H1 (cell line): Measurements from ENCODE around the gene RUFY4. TPM values are rescaled to one million over a fixed set of nuclear protein-coding genes. Genes with fewer than 3 reads are reported as not detected.

Experiments
- CTCF ChIA-PET: fragments of 300-600 bp; sonication (Branson Sonifier 250); formaldehyde crosslinking; loops from one replicate; lab custom pipeline; 2021; ENCODE audit not compliant: partially characterized antibody; lab: Charles Lee
- POLR2A ChIA-PET: fragments of 300-600 bp; sonication (Branson Sonifier 250); formaldehyde crosslinking; loops from one replicate; lab custom pipeline; 2021; ENCODE audit warnings: inconsistent platforms; ENCODE audit not compliant: partially characterized antibody; lab: Charles Lee
- DNase-seq, 2 experiments: peaks; one replicate each; pipeline versions ENCODE4 v3.0.0 to v3.0.0-alpha.2; 2010 to 2022; ENCODE audit warnings: low spot score in 2 of 2, low read depth in 1 of 2, mixed read lengths in 1 of 2
- FAIRE-seq: peaks from 2 replicates; lab custom pipeline; 2011; peaks lifted over from hg19 to GRCh38; lab: Jason Lieb, UNC
- H2AFZ ChIP-seq: 2 replicates; pipeline ENCODE4 v1.8.1; 2012; ENCODE audit warnings: low read length, inconsistent platforms
- H2AK5ac ChIP-seq: 2 replicates; pipeline ENCODE4 v1.6.1; 2013; ENCODE audit warnings: low read depth, low read length
- H2BK120ac ChIP-seq: replicated peaks from 2 replicates; pipeline ENCODE3; 2013; ENCODE audit warnings: low read depth, low read length, inconsistent platforms
- H2BK12ac ChIP-seq: 2 replicates; pipeline ENCODE4 v1.6.1; 2013; ENCODE audit warnings: low read depth, low read length
- H2BK15ac ChIP-seq: 2 replicates; pipeline ENCODE4 v1.6.1; 2013; ENCODE audit warnings: low read length
- H2BK20ac ChIP-seq: 2 replicates; pipeline ENCODE4 v1.6.1; 2013; ENCODE audit warnings: low read length
- H2BK5ac ChIP-seq: 2 replicates; pipeline ENCODE4 v1.6.1; 2013; ENCODE audit warnings: low read depth, low read length
- H3K14ac ChIP-seq: 2 replicates; pipeline ENCODE4 v1.6.1; 2013; ENCODE audit warnings: inconsistent platforms; ENCODE audit not compliant: insufficient read length
- H3K18ac ChIP-seq: 2 replicates; pipeline ENCODE4 v1.6.1; 2013; ENCODE audit warnings: low read length; ENCODE audit errors: extremely low read depth
- H3K23ac ChIP-seq: 2 replicates; pipeline ENCODE4 v1.6.1; 2013; ENCODE audit warnings: inconsistent platforms; ENCODE audit not compliant: insufficient read length
- H3K23me2 ChIP-seq: 2 replicates; pipeline ENCODE4 v1.6.1; 2013; ENCODE audit warnings: low read depth, low read length
- H3K27ac ChIP-seq: 2 replicates; pipeline ENCODE4 v1.6.1; 2011; ENCODE audit warnings: low read depth, low read length, inconsistent platforms
- H3K27me3 ChIP-seq, 4 experiments: replicated peaks in 1 of 4; 1 replicate in 1 of 4; 2 replicates in 3 of 4; pipeline versions ENCODE4 v1.6.1 to v1.8.1; 2011 to 2013; ENCODE audit warnings: low read length in 3 of 4, mild to moderate bottlenecking in 3 of 4, inconsistent platforms in 2 of 4, mixed read lengths in 2 of 4, moderate library complexity in 1 of 4; ENCODE audit not compliant: control insufficient read depth in 3 of 4, insufficient read depth in 3 of 4; ENCODE audit errors: extremely low read depth in 1 of 4
- H3K36me3 ChIP-seq, 4 experiments: 2 replicates each; pipeline versions ENCODE4 v1.6.1 to v1.8.1; 2011 to 2013; ENCODE audit warnings: mild to moderate bottlenecking in 4 of 4, low read length in 3 of 4, moderate library complexity in 2 of 4, control low read depth in 1 of 4, inconsistent platforms in 1 of 4; ENCODE audit not compliant: insufficient read depth in 4 of 4, control insufficient read depth in 2 of 4
- H3K4ac ChIP-seq: replicated peaks from 2 replicates; pipeline ENCODE3; 2013; ENCODE audit warnings: low read length, low read depth, mixed read lengths, inconsistent platforms; ENCODE audit not compliant: insufficient read length
- H3K4me1 ChIP-seq, 4 experiments: replicated peaks in 1 of 4; 1 replicate in 1 of 4; 2 replicates in 3 of 4; pipeline versions ENCODE4 v1.6.1 to v1.8.1; 2011 to 2013; ENCODE audit warnings: low read length in 3 of 4, inconsistent platforms in 2 of 4, mixed read lengths in 1 of 4; ENCODE audit not compliant: insufficient read depth in 4 of 4, control insufficient read depth in 3 of 4
- H3K4me2 ChIP-seq, 2 experiments: 2 replicates each; pipeline versions ENCODE4 v1.6.1 to v1.8.1; 2011 to 2013; ENCODE audit warnings: low read depth in 2 of 2, low read length in 2 of 2, control low read depth in 1 of 2, inconsistent platforms in 1 of 2, mild to moderate bottlenecking in 1 of 2; ENCODE audit not compliant: insufficient read depth in 1 of 2
- H3K4me3 ChIP-seq, 4 experiments: fragments of 200-600, 300-600 bp in 1 of 4; sonication (generic), shearing (Covaris generic), sonication (Bioruptor Twin) in 1 of 4; 2 replicates each; pipeline versions ENCODE4 v1.5.1 to v1.8.1; 2011 to 2016; ENCODE audit warnings: low read length in 4 of 4, low read depth in 3 of 4, control low read depth in 2 of 4, inconsistent platforms in 2 of 4, mild to moderate bottlenecking in 2 of 4, mixed read lengths in 1 of 4, moderate library complexity in 1 of 4; ENCODE audit not compliant: insufficient read depth in 2 of 4; ENCODE audit errors: extremely low read depth in 1 of 4
- H3K56ac ChIP-seq: replicated peaks from 2 replicates; pipeline ENCODE3; 2013; ENCODE audit warnings: low read depth, mild to moderate bottlenecking, mixed read lengths, low read length, inconsistent platforms; ENCODE audit not compliant: insufficient read length
- H3K79me1 ChIP-seq: 2 replicates; pipeline ENCODE4 v1.6.1; 2013; ENCODE audit warnings: low read depth, low read length, control low read depth
- H3K79me2 ChIP-seq, 2 experiments: 2 replicates each; pipeline versions ENCODE4 v1.6.1 to v1.8.1; 2012 to 2013; ENCODE audit warnings: low read length in 2 of 2, mild to moderate bottlenecking in 2 of 2, inconsistent platforms in 1 of 2; ENCODE audit not compliant: insufficient read depth in 2 of 2, control insufficient read depth in 1 of 2
- H3K9ac ChIP-seq, 4 experiments: replicated peaks in 1 of 4; 1 replicate in 1 of 4; 2 replicates in 3 of 4; pipeline versions ENCODE4 v1.6.1 to v1.8.1; 2011 to 2013; ENCODE audit warnings: low read depth in 3 of 4, low read length in 3 of 4, control low read depth in 2 of 4, mild to moderate bottlenecking in 2 of 4, moderate library complexity in 2 of 4, inconsistent platforms in 1 of 4; ENCODE audit errors: extremely low read depth in 1 of 4
- H3K9me3 ChIP-seq, 2 experiments: 2 replicates each; pipeline versions ENCODE4 v1.6.1 to v1.8.1; 2012 to 2013; ENCODE audit warnings: mild to moderate bottlenecking in 2 of 2, moderate library complexity in 2 of 2, control low read depth in 1 of 2, inconsistent platforms in 1 of 2, low read depth in 1 of 2, low read length in 1 of 2, mixed read lengths in 1 of 2; ENCODE audit not compliant: insufficient read depth in 2 of 2
- H4K20me1 ChIP-seq, 2 experiments: replicated peaks in 1 of 2; 2 replicates each; pipeline versions ENCODE3 to v1.8.1; 2011 to 2013; ENCODE audit warnings: inconsistent platforms in 2 of 2, low read length in 2 of 2, mild to moderate bottlenecking in 1 of 2; ENCODE audit not compliant: insufficient read depth in 2 of 2, control insufficient read depth in 1 of 2
- H4K5ac ChIP-seq: 2 replicates; pipeline ENCODE4 v1.6.1; 2013; ENCODE audit warnings: low read length, low read depth, mixed read lengths, inconsistent platforms; ENCODE audit not compliant: insufficient read length
- H4K8ac ChIP-seq: 2 replicates; pipeline ENCODE4 v1.8.0; 2013; ENCODE audit warnings: mild to moderate bottlenecking, moderate library complexity, low read length, inconsistent platforms; ENCODE audit not compliant: insufficient read depth; ENCODE audit errors: extremely low read depth
- H4K91ac ChIP-seq: replicated peaks from 2 replicates; pipeline ENCODE3; 2013; ENCODE audit warnings: low read length, mixed read lengths, inconsistent platforms; ENCODE audit not compliant: insufficient read length
- ASH2L ChIP-seq: fragments of 200-600, 300-600 bp; sonication (generic); IDR thresholded peaks from one replicate; pipeline ENCODE4 v1.7.1; 2017; ENCODE audit warnings: low read length
- CHD1 ChIP-seq: IDR thresholded peaks from 2 replicates; pipeline ENCODE4 v1.6.1; 2012; ENCODE audit warnings: low read depth, low read length, improper control_type of control experiment
- CREB1 ChIP-seq: IDR thresholded peaks from 2 replicates; pipeline ENCODE4 v1.6.1; 2012; ENCODE audit warnings: inconsistent platforms
- E2F6 ChIP-seq: IDR thresholded peaks from 2 replicates; pipeline ENCODE4 v1.6.1; 2012; ENCODE audit warnings: inconsistent platforms
- NRF1 ChIP-seq: IDR thresholded peaks from 2 replicates; pipeline ENCODE4 v1.6.1; 2011; ENCODE audit warnings: mild to moderate bottlenecking, low read depth, low read length, improper control_type of control experiment
- PHF8 ChIP-seq: fragments of 200-600 bp; sonication (generic); conservative IDR thresholded peaks from 2 replicates; pipeline ENCODE4 v1.7.1; 2012; ENCODE audit warnings: low read depth, mild to moderate bottlenecking, inconsistent platforms, low read length, moderate library complexity
- POLR2AphosphoS5 ChIP-seq: IDR thresholded peaks from 2 replicates; pipeline ENCODE4 v1.6.1; 2011; ENCODE audit warnings: low read depth, low read length
- RFX5 ChIP-seq: IDR thresholded peaks from 2 replicates; pipeline ENCODE4 v1.6.1; 2011; ENCODE audit warnings: low read depth, low read length, improper control_type of control experiment, borderline replicate concordance
- SP1 ChIP-seq: IDR thresholded peaks from 2 replicates; pipeline ENCODE4 v1.6.1; 2011; ENCODE audit warnings: low read depth, low read length
- SP4 ChIP-seq: IDR thresholded peaks from 2 replicates; pipeline ENCODE4 v1.6.1; 2012; ENCODE audit warnings: low read length, inconsistent platforms
- WGBS, 2 experiments: shearing (Covaris generic) in 1 of 2; methylation state at CpG; one replicate each; pipeline versions ENCODE4 v1.1.6 to v1.1.7; 2013 to 2015; ENCODE audit warnings: low lambda C conversion rate in 2 of 2, mixed read lengths in 2 of 2, inconsistent platforms in 1 of 2, low coverage in 1 of 2, missing lambda C conversion rate in 1 of 2; ENCODE audit not compliant: insufficient replicate concordance in 2 of 2, insufficient coverage in 1 of 2, insufficient read length in 1 of 2; ENCODE audit errors: extremely low coverage in 1 of 2, missing lambda C conversion rate in 1 of 2; 5-methylcytosine and 5-hydroxymethylcytosine counted together
- polyA plus RNA-seq, 7 experiments: library from polyadenylated mRNA; depleted of rRNA in 3 of 7; stranded (reverse) in 5 of 7; unstranded in 2 of 7; fragments of >200 nt in 5 of 7; fragments of 200-250 nt in 2 of 7; gene quantifications; 1 replicate in 5 of 7; 2 replicates in 1 of 7; 4 replicates in 1 of 7; pipeline versions ENCODE4 v1.2.1 to v1.2.3, GENCODE V29; 2011 to 2013; ENCODE audit warnings: missing spikeins in 2 of 7, mixed read lengths in 2 of 7
- total RNA-seq: library from RNA; stranded (reverse); fragmentation: NEBNext Ultra II Directional; extraction: Animal tissue kit (Norgen Biotek cat#: 25700); gene quantifications from 2 replicates; pipeline ENCODE4 v1.2.1, GENCODE V29; 2021

Gene RUFY4
- total and polyA plus RNA-seq, 2 of the 8 experiments (the other 6 are each of a cell fraction or from before 2014, with no cell fraction given), result 0.32 to 0.38 TPM

GRCh38 chr2:218060118-218060517 lies 8.9 kb upstream of the RUFY4 start:
- Histone ChIP-seq H4K8ac (no peak overlapping the region), H3K56ac (no peak overlapping the region), H4K5ac (no peak overlapping the region), H2AK5ac (no peak overlapping the region), H3K9ac (no peak overlapping the region), H3K4ac (no peak overlapping the region), H2BK12ac (no peak overlapping the region), H4K91ac (no peak overlapping the region), H3K27me3 (no peaks in the 10 kb centered on the region; a peak in 1 of 7 replicates), H3K14ac (no peak overlapping the region), H2AFZ (no peak overlapping the region), H3K4me1 (peaks cover 0 to 1% (median 0%) of the 10 kb centered on the region in 4 experiments; a peak in 2 of 7 replicates), H3K23me2 (no peaks in the 10 kb centered on the region), H3K4me2 (no peak overlapping the region), H3K27ac (no peak overlapping the region), H3K9me3 (no peaks in the 10 kb centered on the region), H2BK15ac (no peak overlapping the region), H3K18ac (no peak overlapping the region), H3K79me1 (no peaks in the 10 kb centered on the region), H3K4me3 (no peak overlapping the region), H4K20me1 (no peaks in the 10 kb centered on the region), H2BK20ac (no peak overlapping the region), H3K79me2 (no peaks in the 10 kb centered on the region), H2BK120ac (no peak overlapping the region), H3K36me3 (no peaks in the 10 kb centered on the region), H3K23ac (no peak overlapping the region), H2BK5ac (no peak overlapping the region)
- FAIRE-seq (no peak), DNase-seq (no peak)
- ChIA-PET POLR2A (no interaction called here), CTCF (interaction anchor here (0.6 to 1.4 kb wide), 6 partner anchors 9 to 271 kb away, joined by 3 to 6 read pairs (median 3); partner anchors contain the start of gene RUFY4)
- 67% methylated on average over 5 of the region's 5 CpGs; no CpG with 5 or more reads in 1 of the 2 experiments for WGBS, 2 experiments
- TF ChIP-seq NRF1 (no peak), CREB1 (no peak), PHF8 (no peak), CHD1 (no peak), SP1 (no peak), RFX5 (no peak), POLR2AphosphoS5 (no peak), ASH2L (no peak), SP4 (no peak), E2F6 (no peak)
